Ovary (tissue), 9 donors: ENCODE results near the gene USH2A. TPM values are rescaled to one million over a fixed set of nuclear protein-coding genes. Genes with fewer than 3 reads are reported as not detected.

Source experiments
- DNase-seq, 5 donors: peaks; one replicate each; pipeline ENCODE4 v3.0.0-alpha.2; 2019 to 2020
- H3K27ac ChIP-seq, 2 donors: fragments of 200-600 bp; one replicate each; pipeline versions ENCODE4 v1.5.1 to v1.8.0; 2019 to 2022
- H3K27me3 ChIP-seq: fragments of 200-600 bp; one replicate; pipeline ENCODE4 v1.8.0; 2022
- H3K36me3 ChIP-seq: fragments of 200-600 bp; sonication (generic); one replicate; pipeline ENCODE4 v1.5.1; 2019
- H3K4me1 ChIP-seq: one replicate; pipeline ENCODE4 v1.8.1; 2013; ENCODE audit warnings: mild to moderate bottlenecking, moderate library complexity; ENCODE audit not compliant: insufficient read depth
- H3K4me3 ChIP-seq: fragments of 200-600 bp; sonication (generic); one replicate; pipeline ENCODE4 v1.5.1; 2017
- H3K9me3 ChIP-seq, 2 donors: fragments of 200-600 bp in 1 of 2; sonication (generic) in 1 of 2; one replicate each; pipeline versions ENCODE4 v1.5.1 to v1.8.1; 2013 to 2019; ENCODE audit warnings: mild to moderate bottlenecking in 1 of 2, moderate library complexity in 1 of 2
- EP300 ChIP-seq: sonication (generic); formaldehyde crosslinking; IDR thresholded peaks from one replicate; pipeline ENCODE4 v1.6.1; 2017; ENCODE audit warnings: antibody characterized with exemption
- POLR2A ChIP-seq: fragments of 450-650 bp; IDR thresholded peaks from one replicate; pipeline ENCODE4 v1.6.1; 2017; ENCODE audit warnings: antibody characterized with exemption, mild to moderate bottlenecking, moderate library complexity
- WGBS, 3 donors: extraction: QIAGEN DNeasy Blood & Tissue Kit in 1 of 3; methylation state at CpG; one replicate each; pipeline versions ENCODE4 v1.1.5 to v1.1.7; 2013 to 2017; 5-methylcytosine and 5-hydroxymethylcytosine counted together
- intact Hi-C, 4 donors: fragments of 100-400 bp; cut with DNase I; formaldehyde crosslinking; loops; one replicate each; pipeline versions ENCODE4 v1.11.0 to v1.15.1; 2022 to 2023
- polyA plus RNA-seq, 2 donors: library from polyadenylated mRNA; stranded (reverse); fragments of 200-250 nt in 1 of 2; fragments of 350-450 nt in 1 of 2; fragmentation: Illumina TruSeq in 1 of 2; extraction: RNeasy Lipid Tissue Mini Kit (QIAGEN cat#74804) in 1 of 2; gene quantifications; one replicate each; pipeline ENCODE4 v1.2.3, GENCODE V29; 2013 to 2014
- total RNA-seq, 7 donors: library from RNA; depleted of rRNA in 2 of 7; stranded (reverse); fragments of >200 nt in 2 of 7; fragmentation: NEBNext Ultra II Directional in 3 of 7; extraction: Animal tissue kit (Norgen Biotek cat#: 25700) in 3 of 7; gene quantifications; one replicate each; pipeline versions ENCODE4 v1.1.0 to v1.2.4, GENCODE V29; 2016 to 2023
- TF ChIP-seq, protein P1 (sequence below), 3 donors: fragments of 450-650 bp in 2 of 3; fragments of 200-600 bp in 1 of 3; IDR thresholded peaks; one replicate each; pipeline versions ENCODE4 v1.5.1 to v1.8.0; 2016 to 2022; ENCODE audit warnings: antibody characterized with exemption in 3 of 3, mild to moderate bottlenecking in 1 of 3
- donor health status: DM: no; HTN: no; CAD: no; lungs with moderate emphysema.
- donor health status: DM: no; HTN: no; CAD: no.
- donor health status: Bipolar disorder and iron deficiency.
- donor health status: DM: yes; HTN: yes; CAD: no.
- donor health status: DM: no; HTN: no; CAD: no.
- donor health status: DM: yes; HTN: yes; CAD: no.

USH2A gene
- total and polyA plus RNA-seq, 9 donors = 0.01 to 0.11 TPM; not detected in 7

DNA sequence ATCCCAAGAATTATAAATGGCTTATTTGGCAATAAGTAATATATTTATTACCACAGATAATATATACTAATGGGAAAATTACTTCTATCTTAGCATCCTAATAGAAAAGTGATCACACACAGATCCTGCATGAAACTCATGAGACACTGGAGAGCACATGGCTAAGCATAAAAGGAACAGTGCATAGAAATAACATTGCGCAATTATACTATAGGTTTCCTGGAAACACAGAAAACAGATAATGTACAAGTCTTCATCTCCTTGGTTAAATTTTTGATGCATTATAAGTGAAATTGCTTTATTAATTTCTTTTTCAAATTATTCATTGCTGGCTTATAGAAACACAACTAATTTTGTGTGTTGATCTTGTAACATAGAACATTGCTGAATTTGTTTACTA is 210.4 kb downstream of the USH2A start:
- no peak for DNase-seq
- no peaks in the 10 kb centered on the region for H3K36me3 ChIP-seq
- 98 to 100% (median 100%) methylated on average over 1 of the region's 1 CpG for WGBS, 3 donors
- no peak overlapping the region for H3K27ac ChIP-seq
- no peak for TF ChIP-seq EP300
- TF ChIP-seq, protein P1, sequence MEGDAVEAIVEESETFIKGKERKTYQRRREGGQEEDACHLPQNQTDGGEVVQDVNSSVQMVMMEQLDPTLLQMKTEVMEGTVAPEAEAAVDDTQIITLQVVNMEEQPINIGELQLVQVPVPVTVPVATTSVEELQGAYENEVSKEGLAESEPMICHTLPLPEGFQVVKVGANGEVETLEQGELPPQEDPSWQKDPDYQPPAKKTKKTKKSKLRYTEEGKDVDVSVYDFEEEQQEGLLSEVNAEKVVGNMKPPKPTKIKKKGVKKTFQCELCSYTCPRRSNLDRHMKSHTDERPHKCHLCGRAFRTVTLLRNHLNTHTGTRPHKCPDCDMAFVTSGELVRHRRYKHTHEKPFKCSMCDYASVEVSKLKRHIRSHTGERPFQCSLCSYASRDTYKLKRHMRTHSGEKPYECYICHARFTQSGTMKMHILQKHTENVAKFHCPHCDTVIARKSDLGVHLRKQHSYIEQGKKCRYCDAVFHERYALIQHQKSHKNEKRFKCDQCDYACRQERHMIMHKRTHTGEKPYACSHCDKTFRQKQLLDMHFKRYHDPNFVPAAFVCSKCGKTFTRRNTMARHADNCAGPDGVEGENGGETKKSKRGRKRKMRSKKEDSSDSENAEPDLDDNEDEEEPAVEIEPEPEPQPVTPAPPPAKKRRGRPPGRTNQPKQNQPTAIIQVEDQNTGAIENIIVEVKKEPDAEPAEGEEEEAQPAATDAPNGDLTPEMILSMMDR (IDR thresholded peaks at IDR 0.05) = no peak
- TF ChIP-seq POLR2A = no peak
- intact Hi-C loops = no loop called here
- H3K4me3 ChIP-seq = no peak overlapping the region
- H3K27me3 ChIP-seq = no peaks in the 10 kb centered on the region
- no peaks in the 10 kb centered on the region for H3K4me1 ChIP-seq
- H3K9me3 ChIP-seq = no peaks in the 10 kb centered on the region

DNA sequence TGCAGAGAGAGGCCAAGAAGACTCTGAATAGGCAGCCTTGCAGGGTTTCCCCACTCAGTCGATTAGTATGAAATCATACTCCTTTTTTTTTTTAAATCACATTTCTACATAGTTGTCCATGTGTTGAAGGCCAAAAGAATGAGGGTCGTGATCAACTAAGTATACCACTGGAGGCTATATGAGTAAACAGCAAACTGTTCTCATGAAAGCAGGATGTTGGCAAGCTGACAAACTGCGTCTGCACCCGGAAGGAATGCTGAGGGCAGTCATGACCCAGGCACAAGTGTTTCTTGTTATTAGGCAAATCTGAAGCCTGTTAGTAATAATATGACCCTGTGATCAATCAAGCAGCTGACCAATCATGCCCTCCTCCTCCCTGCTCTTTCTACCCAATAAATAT is 213.2 kb downstream of the USH2A start:
- Histone ChIP-seq H3K9me3 (no peaks in the 10 kb centered on the region), H3K27me3 (no peaks in the 10 kb centered on the region), H3K36me3 (no peaks in the 10 kb centered on the region), H3K4me3 (no peak overlapping the region), H3K27ac (no peak overlapping the region), H3K4me1 (no peaks in the 10 kb centered on the region)
- WGBS, 3 donors = 21 to 39% (median 29%) methylated on average over 4 of the region's 4 CpGs
- no peak for TF ChIP-seq EP300
- TF ChIP-seq POLR2A = no peak
- TF ChIP-seq, protein P1 (IDR thresholded peaks at IDR 0.05) = no peak
- no peak for DNase-seq
- intact Hi-C loops = no loop called here

DNA sequence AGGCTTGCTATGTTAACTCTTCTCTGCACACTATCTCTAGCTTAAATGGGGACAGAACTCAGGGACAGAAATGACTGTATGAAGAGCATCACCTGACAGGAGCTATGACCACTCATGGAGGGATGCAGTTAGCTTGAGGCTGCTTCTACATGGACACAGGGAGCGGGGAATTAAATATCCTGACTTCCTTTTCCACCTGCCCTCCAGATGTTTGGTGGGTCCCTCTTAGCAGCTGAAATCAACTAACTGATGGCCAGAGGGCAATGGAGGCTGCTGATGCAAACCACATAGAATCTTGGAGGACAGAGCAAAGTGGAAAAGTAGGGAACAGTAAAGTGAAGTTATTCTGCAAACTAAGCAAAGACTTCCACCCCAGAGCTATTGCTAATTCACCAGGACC is 214.1 kb downstream of the USH2A start:
- H3K27me3 ChIP-seq = no peaks in the 10 kb centered on the region
- H3K4me1 ChIP-seq = no peaks in the 10 kb centered on the region
- no peaks in the 10 kb centered on the region for H3K36me3 ChIP-seq
- H3K27ac ChIP-seq = no peak overlapping the region
- DNase-seq = no peak
- WGBS, 3 donors = 88 to 95% (median 93%) methylated on average over 1 of the region's 1 CpG
- TF ChIP-seq EP300 (no peak), POLR2A (no peak)
- TF ChIP-seq, protein P1 (IDR thresholded peaks at IDR 0.05) = no peak
- H3K4me3 ChIP-seq = no peak overlapping the region
- no peaks in the 10 kb centered on the region for H3K9me3 ChIP-seq
- intact Hi-C loops = no loop called here

DNA sequence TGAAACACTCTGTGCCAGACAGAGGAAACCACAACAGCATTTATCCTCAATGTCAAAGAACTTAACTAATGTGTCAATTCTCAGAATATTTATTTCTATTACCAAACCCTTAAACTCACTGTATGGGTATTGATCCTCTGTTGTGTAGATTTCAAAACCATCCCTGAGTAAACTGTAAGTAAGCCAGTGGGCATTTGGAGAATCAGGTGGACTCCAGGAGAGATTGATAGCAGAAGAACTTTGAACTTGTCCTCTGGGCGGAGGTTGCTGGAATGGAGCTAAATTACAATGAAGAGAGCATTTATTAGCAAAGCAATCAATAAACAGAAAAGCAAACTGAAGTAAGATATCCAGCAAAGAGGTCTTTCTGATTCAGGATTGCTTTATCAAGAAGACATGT is 216.1 kb downstream of the USH2A start:
- DNase-seq = no peak
- H3K4me3 ChIP-seq = no peak overlapping the region
- no peaks in the 10 kb centered on the region for H3K36me3 ChIP-seq
- no peaks in the 10 kb centered on the region for H3K27me3 ChIP-seq
- no peaks in the 10 kb centered on the region for H3K4me1 ChIP-seq
- WGBS, 3 donors = 85 to 91% (median 88%) methylated on average over 1 of the region's 1 CpG
- H3K9me3 ChIP-seq = no peaks in the 10 kb centered on the region
- H3K27ac ChIP-seq = no peak overlapping the region
- intact Hi-C loops = no loop called here
- TF ChIP-seq POLR2A (no peak), EP300 (no peak)
- TF ChIP-seq, protein P1 (IDR thresholded peaks at IDR 0.05) = no peak

DNA sequence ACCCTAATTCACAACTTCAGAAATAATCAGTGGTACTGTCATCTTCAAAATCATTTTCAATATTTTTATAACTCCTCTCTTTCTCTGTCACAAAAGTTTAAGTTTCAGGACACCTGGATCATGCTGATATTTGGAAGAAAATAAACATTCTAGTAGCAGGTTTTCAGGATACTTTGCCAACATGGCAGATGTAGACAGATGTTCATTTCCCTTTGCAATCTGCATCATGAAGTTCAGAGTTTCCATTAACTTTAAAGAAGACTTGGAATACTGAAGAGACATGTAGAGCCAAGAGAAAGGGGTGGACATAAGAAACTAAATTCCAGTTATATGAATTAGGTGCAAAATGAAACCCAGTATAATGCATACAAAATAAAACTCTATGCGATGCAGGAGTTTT is 218.1 kb downstream of the USH2A start:
- intact Hi-C loops = no loop called here
- H3K27me3 ChIP-seq = no peaks in the 10 kb centered on the region
- DNase-seq = no peak
- no peaks in the 10 kb centered on the region for H3K9me3 ChIP-seq
- WGBS, 3 donors = 45 to 82% (median 63%) methylated on average over 1 of the region's 1 CpG
- H3K27ac ChIP-seq = no peak overlapping the region
- H3K4me1 ChIP-seq = no peaks in the 10 kb centered on the region
- TF ChIP-seq, protein P1 (IDR thresholded peaks at IDR 0.05) = no peak
- TF ChIP-seq EP300 = no peak
- TF ChIP-seq POLR2A = no peak
- H3K36me3 ChIP-seq = no peaks in the 10 kb centered on the region
- H3K4me3 ChIP-seq = no peak overlapping the region
